A549 (cell line): ENCODE data around the gene KPNA6.
A peak's percentile ranks its signal among the peaks of the same experiment; 100 is the strongest.

ENCODE experiments used
- BHLHE40 ChIP-seq: IDR thresholded peaks from 2 replicates; pipeline ENCODE4 v1.6.1; 2012; ENCODE audit warnings: low read depth, low read length, inconsistent platforms
- CBX2 ChIP-seq: fragments of 200-600 bp; sonication (generic); IDR thresholded peaks from 2 replicates; pipeline ENCODE4 v1.6.1; 2016; ENCODE audit warnings: low read depth, mild to moderate bottlenecking, borderline replicate concordance
- CHD2 ChIP-seq: fragments of 150-350 bp; IDR thresholded peaks from 2 replicates; pipeline ENCODE4 v1.6.1; 2014; ENCODE audit warnings: low read length; ENCODE audit not compliant: partially characterized antibody
- EP300 ChIP-seq, 2 experiments: fragments of >200 bp; sonication (Bioruptor Twin); formaldehyde crosslinking; IDR thresholded peaks; 2 replicates in 1 of 2; 3 replicates in 1 of 2; pipeline ENCODE4 v1.6.1; 2016 to 2017
- ESRRA ChIP-seq: fragments of 150-350 bp; IDR thresholded peaks from 2 replicates; pipeline ENCODE4 v1.6.1; 2014; ENCODE audit warnings: mild to moderate bottlenecking, low read length, borderline replicate concordance
- POLR2A ChIP-seq: IDR thresholded peaks from 2 replicates; pipeline ENCODE4 v1.6.1; 2012; ENCODE audit warnings: mild to moderate bottlenecking, low read length
- RCOR1 ChIP-seq: fragments of 150-350 bp; IDR thresholded peaks from 2 replicates; pipeline ENCODE4 v1.6.1; 2014; ENCODE audit warnings: antibody characterized with exemption, low read length, low read depth
- RFX5 ChIP-seq: fragments of 450-650 bp; IDR thresholded peaks from 2 replicates; pipeline ENCODE4 v1.7.1; 2014; ENCODE audit warnings: antibody characterized with exemption, mild to moderate bottlenecking, moderate library complexity
- RNF2 ChIP-seq: fragments of 200-600 bp; sonication (generic); IDR thresholded peaks from 2 replicates; pipeline ENCODE4 v1.6.1; 2016; ENCODE audit warnings: low read depth, mild to moderate bottlenecking, antibody characterized with exemption, moderate library complexity, borderline replicate concordance
- TF ChIP-seq, protein P1 (sequence below): fragments of >200 bp; sonication (Bioruptor Twin); formaldehyde crosslinking; IDR thresholded peaks from 3 replicates; pipeline ENCODE4 v1.5.1; 2016
- TF ChIP-seq, protein P2 (sequence below): fragments of 200-600 bp; sonication (generic); IDR thresholded peaks from 2 replicates; pipeline ENCODE4 v1.6.1; 2016; ENCODE audit warnings: antibody characterized with exemption, mild to moderate bottlenecking, moderate library complexity
- TF ChIP-seq, protein P3 (sequence below): IDR thresholded peaks from 2 replicates; pipeline ENCODE4 v1.6.1; 2012

- TF ChIP-seq, protein P1, sequence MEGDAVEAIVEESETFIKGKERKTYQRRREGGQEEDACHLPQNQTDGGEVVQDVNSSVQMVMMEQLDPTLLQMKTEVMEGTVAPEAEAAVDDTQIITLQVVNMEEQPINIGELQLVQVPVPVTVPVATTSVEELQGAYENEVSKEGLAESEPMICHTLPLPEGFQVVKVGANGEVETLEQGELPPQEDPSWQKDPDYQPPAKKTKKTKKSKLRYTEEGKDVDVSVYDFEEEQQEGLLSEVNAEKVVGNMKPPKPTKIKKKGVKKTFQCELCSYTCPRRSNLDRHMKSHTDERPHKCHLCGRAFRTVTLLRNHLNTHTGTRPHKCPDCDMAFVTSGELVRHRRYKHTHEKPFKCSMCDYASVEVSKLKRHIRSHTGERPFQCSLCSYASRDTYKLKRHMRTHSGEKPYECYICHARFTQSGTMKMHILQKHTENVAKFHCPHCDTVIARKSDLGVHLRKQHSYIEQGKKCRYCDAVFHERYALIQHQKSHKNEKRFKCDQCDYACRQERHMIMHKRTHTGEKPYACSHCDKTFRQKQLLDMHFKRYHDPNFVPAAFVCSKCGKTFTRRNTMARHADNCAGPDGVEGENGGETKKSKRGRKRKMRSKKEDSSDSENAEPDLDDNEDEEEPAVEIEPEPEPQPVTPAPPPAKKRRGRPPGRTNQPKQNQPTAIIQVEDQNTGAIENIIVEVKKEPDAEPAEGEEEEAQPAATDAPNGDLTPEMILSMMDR: no peak
- TF ChIP-seq EP300 (IDR thresholded peaks at IDR 0.05): no peak
- TF ChIP-seq RFX5: no peak
- TF ChIP-seq POLR2A: no peak
- no peak for TF ChIP-seq ESRRA
- TF ChIP-seq BHLHE40: no peak
- TF ChIP-seq CHD2: no peak
- TF ChIP-seq, protein P2, sequence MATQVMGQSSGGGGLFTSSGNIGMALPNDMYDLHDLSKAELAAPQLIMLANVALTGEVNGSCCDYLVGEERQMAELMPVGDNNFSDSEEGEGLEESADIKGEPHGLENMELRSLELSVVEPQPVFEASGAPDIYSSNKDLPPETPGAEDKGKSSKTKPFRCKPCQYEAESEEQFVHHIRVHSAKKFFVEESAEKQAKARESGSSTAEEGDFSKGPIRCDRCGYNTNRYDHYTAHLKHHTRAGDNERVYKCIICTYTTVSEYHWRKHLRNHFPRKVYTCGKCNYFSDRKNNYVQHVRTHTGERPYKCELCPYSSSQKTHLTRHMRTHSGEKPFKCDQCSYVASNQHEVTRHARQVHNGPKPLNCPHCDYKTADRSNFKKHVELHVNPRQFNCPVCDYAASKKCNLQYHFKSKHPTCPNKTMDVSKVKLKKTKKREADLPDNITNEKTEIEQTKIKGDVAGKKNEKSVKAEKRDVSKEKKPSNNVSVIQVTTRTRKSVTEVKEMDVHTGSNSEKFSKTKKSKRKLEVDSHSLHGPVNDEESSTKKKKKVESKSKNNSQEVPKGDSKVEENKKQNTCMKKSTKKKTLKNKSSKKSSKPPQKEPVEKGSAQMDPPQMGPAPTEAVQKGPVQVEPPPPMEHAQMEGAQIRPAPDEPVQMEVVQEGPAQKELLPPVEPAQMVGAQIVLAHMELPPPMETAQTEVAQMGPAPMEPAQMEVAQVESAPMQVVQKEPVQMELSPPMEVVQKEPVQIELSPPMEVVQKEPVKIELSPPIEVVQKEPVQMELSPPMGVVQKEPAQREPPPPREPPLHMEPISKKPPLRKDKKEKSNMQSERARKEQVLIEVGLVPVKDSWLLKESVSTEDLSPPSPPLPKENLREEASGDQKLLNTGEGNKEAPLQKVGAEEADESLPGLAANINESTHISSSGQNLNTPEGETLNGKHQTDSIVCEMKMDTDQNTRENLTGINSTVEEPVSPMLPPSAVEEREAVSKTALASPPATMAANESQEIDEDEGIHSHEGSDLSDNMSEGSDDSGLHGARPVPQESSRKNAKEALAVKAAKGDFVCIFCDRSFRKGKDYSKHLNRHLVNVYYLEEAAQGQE: no peak
- TF ChIP-seq, protein P3, sequence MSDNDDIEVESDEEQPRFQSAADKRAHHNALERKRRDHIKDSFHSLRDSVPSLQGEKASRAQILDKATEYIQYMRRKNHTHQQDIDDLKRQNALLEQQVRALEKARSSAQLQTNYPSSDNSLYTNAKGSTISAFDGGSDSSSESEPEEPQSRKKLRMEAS: peak; percentile 83
- no peak for TF ChIP-seq RNF2
- no peak for TF ChIP-seq RCOR1
- TF ChIP-seq CBX2: no peak
Measured at GRCh38 chr1:32200226-32201010, 92.6 kb downstream of the KPNA6 start, which contains the start of gene CCDC28B.
